Erythroblast (primary cell): Measurements from ENCODE around the gene IGFBP5.

Source experiments
- DNase-seq, 2 experiments: peaks; one replicate each; lab custom pipeline; 2025; lab: John Stamatoyannopoulos, UW
- GATA1 ChIP-seq: IDR thresholded peaks from 2 replicates; pipeline ENCODE4 v1.6.1; 2011; ENCODE audit warnings: low read depth, mild to moderate bottlenecking, control low read depth, low read length, moderate library complexity
- POLR2A ChIP-seq: IDR thresholded peaks from 2 replicates; pipeline ENCODE4 v1.6.1; 2011; ENCODE audit warnings: mild to moderate bottlenecking, low read length

Gene IGFBP5

DNA sequence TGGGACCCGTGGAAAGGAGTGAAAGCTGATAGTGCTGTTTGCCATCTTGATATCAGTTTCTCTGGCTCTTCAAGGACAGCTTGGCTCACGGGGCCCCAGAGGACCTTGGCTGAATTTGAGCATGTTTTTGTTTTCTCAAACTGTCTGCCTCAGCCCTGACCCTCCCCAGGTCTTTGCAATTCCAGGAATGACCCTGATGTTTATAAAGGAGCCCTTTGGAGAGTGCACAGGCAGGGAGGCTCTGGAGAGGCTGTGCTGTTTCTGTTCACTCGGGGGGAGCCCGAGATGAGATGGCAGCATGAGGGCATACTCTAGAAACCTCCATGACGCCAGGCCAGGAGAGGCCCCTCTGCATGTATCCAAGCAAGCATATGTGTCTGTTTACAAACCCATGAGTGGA is 45.8 kb downstream of the IGFBP5 start:
- TF ChIP-seq POLR2A (no peak), GATA1 (no peak)
- no peak for DNase-seq

DNA sequence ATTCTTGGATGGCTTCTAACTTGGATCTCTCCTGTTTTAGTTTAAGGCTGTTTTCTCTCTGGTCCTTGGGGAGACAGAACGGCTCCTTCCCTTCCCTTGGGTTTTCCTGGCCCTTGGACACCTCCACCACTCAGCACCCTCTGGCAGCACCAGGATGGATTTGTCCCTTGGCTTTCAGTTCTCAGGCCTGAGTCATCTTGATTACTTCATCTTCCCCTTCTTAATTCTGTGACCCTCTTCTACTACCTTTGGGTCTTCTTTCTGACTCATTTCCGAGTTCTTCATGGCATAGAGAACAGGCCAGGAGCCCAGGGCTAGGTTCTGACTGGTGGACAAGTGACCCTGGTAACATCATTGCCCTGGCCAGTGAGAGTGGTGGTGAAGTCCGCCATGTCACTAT is 47.2 kb downstream of the IGFBP5 start:
- DNase-seq, result no peak
- TF ChIP-seq POLR2A, result no peak
- no peak for TF ChIP-seq GATA1

DNA sequence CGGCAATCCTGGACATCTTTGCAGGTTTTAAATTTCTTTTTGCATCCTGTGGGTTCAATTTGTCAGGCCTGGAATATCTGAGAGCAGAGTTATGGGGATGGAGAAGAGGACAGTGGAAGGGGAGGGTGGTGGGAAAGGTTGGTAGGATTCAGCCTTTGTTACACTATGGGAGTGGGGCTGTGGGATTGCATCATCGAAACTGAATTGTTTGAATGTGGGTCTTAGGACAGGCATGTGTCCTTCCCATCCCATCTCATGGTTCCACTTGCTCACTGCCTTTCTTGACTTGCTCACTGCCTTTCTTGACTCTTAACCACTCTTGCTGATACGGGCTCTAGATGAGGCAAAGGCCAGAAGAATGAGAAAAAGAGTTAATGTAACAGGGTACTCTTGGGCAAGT is 49.2 kb downstream of the IGFBP5 start:
- no peak for DNase-seq
- TF ChIP-seq POLR2A, result no peak

DNA sequence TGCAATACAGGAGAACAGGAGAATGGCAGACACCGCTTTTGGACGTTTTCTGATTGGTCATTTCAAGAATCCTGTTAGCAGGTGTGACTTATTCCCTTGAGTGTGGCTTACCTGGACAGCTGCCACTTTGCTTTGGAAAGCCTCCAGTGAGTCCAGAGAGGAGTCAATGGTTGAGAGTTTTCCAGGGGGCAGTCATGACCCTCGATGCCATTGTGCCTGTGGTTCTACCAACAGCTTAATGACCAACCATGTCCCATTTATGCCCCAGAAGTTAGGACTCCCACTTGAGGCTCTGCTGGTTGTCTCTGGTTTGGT is 49.8 kb downstream of the IGFBP5 start:
- no peak for DNase-seq
- TF ChIP-seq POLR2A (no peak), GATA1 (no peak)

DNA sequence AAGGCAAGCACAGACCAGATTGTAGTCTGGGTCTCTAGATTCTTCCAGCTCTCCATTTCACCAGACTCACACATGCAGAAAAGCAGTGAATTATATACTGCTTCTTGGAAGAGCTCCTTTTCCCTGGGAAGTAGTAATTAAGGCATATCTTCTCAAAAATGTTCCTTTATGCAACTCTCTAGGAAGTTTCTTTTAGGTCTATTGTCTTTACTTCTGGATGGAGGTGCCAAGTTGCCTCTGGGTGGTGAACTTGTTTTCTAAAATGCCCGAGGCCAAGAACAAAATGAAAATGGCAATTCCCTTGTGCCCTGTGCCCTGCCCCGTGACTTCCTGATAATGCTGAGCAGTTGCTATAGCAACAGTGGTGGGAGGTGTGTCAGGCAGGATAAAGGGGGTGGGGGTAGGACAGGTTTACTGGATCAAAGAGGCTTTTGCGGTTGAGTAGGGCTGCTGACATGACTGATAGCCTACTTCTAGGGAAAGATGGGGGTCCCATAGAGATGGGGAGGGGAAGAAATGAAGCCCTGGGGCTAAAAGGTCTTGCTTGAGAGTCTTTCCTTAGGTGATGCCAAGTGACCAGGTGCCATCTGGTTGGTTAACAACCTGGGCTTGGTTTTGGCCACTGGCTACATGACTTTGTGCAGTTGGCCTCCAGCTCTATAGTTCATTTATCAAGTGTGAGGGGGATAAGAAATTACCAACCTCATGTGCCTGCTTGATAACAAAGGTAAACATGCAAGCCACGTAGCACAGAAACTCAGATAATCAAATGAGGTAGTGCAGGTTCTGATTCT is 50.3 kb downstream of the IGFBP5 start:
- no peak for DNase-seq
- TF ChIP-seq POLR2A (no peak), GATA1 (no peak)

DNA sequence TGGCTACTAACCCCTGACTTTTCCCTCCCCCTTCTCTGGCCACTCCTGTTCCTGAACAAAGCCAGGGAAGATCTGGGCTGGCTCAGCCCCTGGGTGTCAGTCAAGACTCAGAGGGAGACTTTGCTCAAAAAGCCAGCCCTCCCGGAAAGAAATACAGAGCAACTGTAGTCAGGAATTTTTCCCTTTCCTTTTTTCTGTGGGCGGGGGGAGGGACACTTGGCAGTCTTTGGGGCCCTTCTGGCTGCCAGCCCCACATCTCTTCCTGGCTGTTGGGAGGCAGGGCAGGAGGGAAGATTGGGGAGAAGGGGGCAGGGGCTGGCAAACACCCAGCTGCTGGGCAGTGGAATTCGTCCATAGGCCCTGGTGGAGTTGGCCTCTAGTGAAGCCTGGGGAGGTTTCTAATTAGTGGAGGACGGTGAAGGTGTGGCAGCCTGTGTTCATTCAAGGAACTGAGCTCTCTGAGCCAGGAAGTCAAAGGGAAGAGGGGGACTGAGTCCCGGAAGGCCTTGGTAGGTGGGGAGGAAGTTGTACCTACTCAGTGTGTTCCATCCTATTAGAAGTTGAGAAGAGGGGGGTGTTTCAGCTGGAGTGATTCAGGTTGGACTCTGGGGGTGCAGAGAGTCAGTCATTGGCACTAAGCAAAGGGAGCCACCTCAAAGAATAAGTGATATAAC is 51.2 kb downstream of the IGFBP5 start:
- DNase-seq, result no peak
- TF ChIP-seq POLR2A, result no peak
- no peak for TF ChIP-seq GATA1

DNA sequence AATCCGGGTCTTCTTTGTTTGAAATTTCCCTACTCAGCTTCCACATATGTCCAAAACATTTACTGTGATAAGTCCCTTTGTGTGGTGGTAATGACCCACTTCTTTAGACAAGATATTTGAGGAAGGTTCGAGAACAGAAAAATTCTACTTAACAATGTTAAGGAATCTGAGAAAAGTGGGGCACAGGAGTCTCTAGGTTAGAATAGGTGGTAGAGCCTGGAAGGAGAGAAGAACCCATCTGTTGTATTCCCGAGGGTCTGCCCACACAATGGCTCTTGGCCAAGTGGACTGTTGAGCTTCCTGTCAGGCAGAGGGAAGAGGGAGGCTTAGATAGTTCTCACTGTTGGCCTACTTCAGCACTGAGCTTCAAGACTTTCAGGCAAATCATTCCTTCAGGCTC is 57.9 kb downstream of the IGFBP5 start:
- TF ChIP-seq POLR2A (no peak), GATA1 (no peak)
- no peak for DNase-seq

DNA sequence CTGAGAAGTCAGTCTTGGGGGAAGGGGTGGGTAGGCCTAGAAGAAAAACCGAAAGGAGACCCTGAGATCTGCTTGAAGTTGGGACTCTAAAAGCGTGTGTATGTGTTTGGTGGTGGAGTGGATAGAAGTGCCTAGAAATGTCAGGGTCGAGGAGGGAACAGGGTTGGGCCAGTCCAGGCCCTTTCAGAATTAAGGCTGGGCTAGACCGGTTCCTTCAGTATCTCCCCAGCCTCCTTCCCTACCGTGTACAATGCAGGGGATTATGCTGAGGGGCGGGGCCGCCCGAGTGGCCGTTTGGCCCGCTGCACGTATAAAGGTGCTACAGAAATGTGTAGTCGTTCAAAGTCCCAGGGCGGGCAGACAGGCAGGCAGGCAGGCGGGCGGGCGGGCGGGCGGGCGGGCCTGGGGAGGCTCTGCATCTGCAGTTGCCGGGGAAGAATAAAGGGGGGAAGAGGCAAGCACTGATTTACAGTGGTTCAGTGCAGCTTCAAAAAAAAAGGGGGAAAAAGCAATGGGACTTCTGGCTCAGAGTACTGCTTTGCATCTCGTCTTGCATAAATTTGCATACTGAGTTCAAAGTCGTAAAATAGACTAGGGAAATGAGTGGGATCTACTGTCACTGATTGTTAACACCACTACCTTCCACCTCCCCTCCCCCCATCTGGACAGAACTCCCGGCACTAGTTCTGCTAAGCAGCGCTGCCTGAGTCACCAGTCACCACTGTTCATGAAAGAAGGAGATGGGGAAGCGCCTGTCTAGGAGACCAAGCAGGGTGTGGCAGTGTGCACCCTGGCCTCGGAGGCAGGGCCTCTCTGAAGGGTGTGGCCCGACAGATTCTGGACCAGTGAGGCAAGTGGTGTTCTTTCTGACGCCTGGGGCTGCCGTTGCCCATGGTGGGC is 58.5 kb downstream of the IGFBP5 start:
- DNase-seq, result no peak
- TF ChIP-seq GATA1, result no peak

DNA sequence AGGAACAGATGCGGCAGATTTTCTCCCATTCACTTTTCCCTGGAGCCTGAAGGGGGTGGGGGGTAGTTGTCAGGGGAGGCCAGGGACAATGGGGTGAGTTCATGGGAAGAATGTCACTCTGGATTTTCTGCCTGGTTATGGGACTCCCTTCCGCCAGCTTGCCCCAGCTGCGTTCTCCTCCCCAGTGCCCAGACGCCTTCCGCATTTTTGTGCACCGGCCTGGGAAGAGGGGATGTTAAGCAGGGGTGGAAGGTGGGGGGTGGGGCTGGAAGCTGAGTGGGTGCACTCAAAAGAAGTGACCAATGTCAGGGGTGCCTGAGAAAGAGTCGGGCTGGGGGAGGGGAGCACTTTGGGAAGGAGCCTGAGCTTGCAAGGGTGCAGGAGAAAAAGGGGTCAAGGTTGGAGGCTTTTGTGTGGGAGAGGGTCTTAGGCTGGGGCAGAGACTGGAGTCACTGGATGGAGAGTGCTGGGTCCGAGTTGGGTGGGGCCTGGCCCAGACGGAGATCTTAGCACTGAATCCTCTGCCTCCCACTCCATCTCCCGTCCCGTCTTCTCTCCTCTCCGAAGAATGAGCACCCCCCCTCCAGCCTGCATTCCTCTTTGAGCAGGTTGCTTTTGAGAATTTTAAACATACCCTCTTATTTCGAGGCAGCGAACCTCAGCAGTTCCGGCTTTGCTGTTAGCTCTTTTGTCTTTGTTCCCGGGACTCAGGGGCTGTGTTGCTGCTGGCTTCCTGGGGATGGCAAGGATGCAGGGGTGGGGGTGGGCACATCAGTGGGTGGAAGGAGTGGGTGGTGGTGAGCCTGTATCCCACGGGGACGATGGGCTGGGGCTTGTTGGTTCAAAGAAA is 59.4 kb downstream of the IGFBP5 start:
- no peak for DNase-seq
- no peak for TF ChIP-seq GATA1
- TF ChIP-seq POLR2A, result no peak

DNA sequence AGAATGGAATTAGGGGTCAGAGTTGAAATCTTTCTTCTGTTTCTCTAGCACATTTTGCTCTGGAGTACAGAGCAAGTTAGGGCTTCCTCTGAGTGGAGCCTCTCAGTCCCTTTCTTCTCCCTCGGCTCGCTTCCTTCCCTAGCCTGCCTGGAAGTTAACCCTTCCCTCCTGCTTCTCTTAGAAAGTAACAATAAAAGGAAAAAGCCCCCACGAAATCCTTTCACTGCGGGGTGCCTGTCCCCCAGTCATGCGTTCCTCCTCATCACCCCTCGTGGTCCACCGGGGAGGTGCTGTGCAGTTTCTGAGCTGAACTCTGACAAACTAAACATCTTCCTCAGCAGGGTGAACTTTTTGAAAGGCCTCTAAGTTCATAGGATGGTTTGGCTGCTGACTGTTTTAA is 60.2 kb downstream of the IGFBP5 start:
- TF ChIP-seq POLR2A (no peak), GATA1 (no peak)
- DNase-seq, result no peak

DNA sequence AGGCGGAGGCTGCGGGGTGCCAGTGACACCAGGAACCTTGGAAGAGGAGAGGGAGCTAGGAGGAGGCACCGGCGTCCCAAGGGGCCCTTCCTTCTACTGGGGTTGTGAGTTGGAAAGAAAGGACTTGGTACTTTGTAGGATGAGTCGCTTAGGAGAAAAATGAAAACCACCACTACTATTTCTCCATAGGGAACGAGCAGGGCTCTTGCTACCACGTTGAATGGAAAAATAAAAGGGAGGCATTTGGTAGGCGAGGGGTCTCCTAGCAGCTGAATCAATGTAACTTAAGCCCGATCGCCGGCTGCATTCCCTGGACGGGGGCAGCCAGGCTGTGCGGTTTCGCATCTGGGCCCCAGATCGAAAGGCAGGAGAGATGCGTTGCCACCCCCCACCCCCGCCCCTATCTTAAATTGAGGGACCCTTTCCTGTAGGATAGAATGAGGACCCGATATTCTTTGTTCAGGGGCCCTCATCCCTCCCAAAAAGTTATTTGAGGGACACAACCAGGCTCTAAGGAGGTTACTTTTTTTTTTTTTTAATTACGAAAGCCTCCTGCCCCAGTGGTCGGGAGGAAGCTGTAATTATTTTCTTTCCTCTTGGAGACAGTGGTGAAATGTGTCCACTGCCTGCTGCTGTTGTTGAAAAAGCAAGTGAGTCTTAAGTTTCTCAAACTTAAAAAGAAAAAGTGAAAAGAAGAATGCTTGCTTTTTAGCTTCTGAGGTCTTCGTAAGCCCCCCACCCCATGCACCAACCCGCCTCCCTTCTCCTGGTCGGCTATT is 60.8 kb downstream of the IGFBP5 start:
- DNase-seq, result no peak
- TF ChIP-seq POLR2A (no peak), GATA1 (no peak)

DNA sequence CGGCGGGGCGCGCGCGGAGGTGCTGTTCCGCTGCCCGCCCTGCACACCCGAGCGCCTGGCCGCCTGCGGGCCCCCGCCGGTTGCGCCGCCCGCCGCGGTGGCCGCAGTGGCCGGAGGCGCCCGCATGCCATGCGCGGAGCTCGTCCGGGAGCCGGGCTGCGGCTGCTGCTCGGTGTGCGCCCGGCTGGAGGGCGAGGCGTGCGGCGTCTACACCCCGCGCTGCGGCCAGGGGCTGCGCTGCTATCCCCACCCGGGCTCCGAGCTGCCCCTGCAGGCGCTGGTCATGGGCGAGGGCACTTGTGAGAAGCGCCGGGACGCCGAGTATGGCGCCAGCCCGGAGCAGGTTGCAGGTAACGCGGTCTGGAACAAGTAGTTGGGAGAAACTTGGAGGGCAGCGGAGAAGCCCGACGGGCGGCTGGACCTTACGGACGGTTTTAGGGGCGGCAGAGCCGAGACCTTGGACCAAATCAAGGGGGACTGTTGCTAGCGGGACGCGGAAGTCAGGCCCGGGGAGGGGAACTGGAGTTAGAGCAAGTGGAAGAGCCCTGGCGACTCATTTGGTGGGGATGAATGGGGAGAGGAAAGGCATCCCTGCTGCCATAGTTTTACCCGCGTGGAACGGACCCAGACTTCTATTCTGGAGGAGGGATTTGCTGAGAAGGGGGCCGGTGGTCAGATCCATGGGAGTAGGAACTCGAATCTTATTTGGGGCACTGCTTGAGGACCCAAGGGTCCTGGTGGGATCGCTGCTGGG is 61.6 kb downstream of the IGFBP5 start:
- no peak for DNase-seq
- TF ChIP-seq GATA1, result no peak
- no peak for TF ChIP-seq POLR2A

DNA sequence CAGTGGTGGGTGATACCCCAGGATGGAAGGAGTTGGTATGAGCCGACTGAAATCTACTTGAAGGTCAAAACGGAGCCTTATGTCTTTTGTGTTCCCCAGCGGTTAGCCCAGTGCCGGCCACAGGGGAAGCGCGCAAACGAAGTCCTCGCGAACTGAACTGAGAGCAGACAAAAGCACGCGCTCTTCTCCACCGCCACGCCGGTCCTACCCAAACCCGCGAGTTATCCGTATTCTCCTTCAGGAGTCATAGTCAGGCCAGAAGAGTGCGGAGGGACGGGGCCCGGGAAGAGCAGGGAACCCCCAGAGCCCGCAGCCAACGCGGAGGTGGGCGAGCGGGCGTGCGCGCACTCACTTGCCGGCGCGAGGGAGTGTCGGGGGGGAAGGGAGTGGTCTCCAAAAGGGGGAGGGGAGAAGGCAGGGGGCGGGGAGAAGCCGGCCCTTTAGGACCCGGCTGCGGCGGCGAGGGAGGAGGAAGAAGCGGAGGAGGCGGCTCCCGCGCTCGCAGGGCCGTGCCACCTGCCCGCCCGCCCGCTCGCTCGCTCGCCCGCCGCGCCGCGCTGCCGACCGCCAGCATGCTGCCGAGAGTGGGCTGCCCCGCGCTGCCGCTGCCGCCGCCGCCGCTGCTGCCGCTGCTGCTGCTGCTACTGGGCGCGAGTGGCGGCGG is 62.3 kb downstream of the IGFBP5 start, which contains the start of gene IGFBP2:
TSS of gene IGFBP2 (plus strand) at position 469 of the 664 bp plus-strand sequence. CDS start at position 573, 104 bp downstream.
- no peak for TF ChIP-seq POLR2A
- no peak for TF ChIP-seq GATA1
- peak in 1 of 2 experiments; percentile 11 for DNase-seq
